ENCODE data around the gene TMTC3. TPM values are rescaled to one million over a fixed set of nuclear protein-coding genes. Genes with fewer than 3 reads are reported as not detected.
"Not testable (repeated sequence)": the region's sequence is repeated elsewhere in the genome, so short reads cannot be mapped to it uniquely, and the experiment has no call there.

TMTC3 gene
- total RNA-seq, 1 donor: 71.7 TPM

GRCh38 chr12:88122666-88123065 is 19.4 kb upstream of the TMTC3 start:
- DNase-seq (ENCODE audit: low read depth): no peak
- no peak overlapping the region for H3K4me3 ChIP-seq (ENCODE audit: low read depth, low read length)
- TF ChIP-seq CTCF (IDR thresholded peaks at IDR 0.05; ENCODE audit: insufficient read depth, low read depth, low read length): no peak

DNA sequence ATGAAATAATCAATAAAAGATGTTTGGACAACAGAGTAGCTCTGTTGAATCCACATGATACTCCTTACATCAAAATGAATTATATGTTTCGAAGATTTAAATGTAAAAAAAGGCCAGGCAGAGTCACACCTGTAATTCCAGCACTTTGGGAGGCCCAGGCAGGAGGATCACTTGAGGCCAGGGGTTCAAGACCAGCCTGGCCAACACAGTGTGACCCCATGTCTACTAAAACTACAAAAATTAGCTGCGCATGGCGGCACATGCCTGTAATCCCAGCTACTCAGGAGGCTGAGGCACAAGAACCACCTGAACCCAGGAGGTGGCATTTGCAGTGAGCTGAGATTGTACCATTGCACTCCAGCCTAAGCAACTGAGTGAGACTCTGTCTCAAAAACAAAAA is 15.0 kb upstream of the TMTC3 start:
- no peak for TF ChIP-seq CTCF (IDR thresholded peaks at IDR 0.05; ENCODE audit: insufficient read depth, low read depth, low read length)
- no peak for DNase-seq (ENCODE audit: low read depth)
- H3K4me3 ChIP-seq (ENCODE audit: low read depth, low read length): no peak overlapping the region

DNA sequence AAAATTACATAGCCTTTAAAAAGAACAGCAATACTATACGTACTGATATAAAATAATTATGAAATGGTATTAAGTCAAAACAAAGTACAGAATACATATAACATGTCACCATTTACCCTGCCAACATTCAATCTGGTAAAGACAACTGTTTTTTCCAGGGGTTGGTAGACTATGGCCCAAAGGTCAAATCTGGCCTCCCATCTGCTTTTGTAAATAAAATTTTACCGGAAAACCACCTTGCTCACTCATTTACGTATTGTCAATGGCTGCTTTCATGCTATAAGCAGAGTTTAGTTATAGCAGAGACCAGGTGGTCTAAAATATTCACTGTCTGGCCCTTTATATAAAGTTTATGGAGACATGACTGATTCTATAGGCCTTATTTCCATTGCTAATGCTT is 14.3 kb upstream of the TMTC3 start:
- H3K4me3 ChIP-seq (ENCODE audit: low read depth, low read length): no peak overlapping the region
- no peak for DNase-seq (ENCODE audit: low read depth)
- no peak for TF ChIP-seq CTCF (IDR thresholded peaks at IDR 0.05; ENCODE audit: insufficient read depth, low read depth, low read length)

- no peak for TF ChIP-seq CTCF (IDR thresholded peaks at IDR 0.05; ENCODE audit: insufficient read depth, low read depth, low read length)
- DNase-seq (ENCODE audit: low read depth): peak; percentile 11
- no peak overlapping the region for H3K4me3 ChIP-seq (ENCODE audit: low read depth, low read length)
These were observed 9.7 kb upstream of the TMTC3 start for GRCh38 chr12:88132392-88132791.

DNA sequence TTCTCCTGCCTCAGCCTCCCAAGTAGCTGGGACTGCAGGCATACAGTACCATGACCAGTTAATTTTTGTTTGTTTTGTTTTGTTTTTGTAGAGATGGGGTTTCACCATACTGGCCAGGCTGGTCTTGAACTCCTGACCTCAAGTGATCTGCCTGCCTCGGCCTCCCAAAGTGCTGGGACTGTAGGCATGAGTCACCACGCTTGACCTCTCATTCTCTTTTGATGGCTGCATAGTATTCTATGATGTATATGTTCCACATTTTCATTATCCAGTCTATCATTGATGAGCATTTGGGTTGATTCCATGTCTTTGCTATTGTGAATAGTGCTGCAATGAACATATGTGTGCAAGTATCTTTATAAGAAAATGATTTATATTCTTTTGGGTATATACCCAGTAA is 8.9 kb upstream of the TMTC3 start:
- not testable (repeated sequence) for DNase-seq (ENCODE audit: low read depth); H3K4me3 ChIP-seq (ENCODE audit: low read depth, low read length)

DNA sequence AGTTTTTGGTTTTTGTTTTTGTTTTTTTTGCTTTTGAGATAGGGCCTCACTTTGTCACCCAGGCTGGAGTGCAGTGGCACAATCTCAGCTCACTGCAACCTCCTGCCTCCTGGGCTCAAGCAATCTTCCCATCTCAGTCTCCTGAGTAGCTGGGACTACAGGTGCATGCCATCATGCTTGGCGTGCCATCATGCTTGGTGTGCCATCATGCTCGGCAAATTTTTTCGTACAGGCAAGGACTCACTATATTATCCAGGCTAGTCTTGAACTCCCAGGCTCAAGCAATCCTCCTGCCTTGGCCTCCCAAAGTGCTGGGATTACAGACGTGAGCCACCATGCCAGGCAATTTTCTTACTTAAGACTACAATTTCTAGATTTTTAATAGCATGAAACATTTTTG is 2.4 kb upstream of the TMTC3 start:
- not testable (repeated sequence) for H3K4me3 ChIP-seq (ENCODE audit: low read depth, low read length); DNase-seq (ENCODE audit: low read depth)

GRCh38 chr12:88141425-88141773 is 708 bp upstream of the TMTC3 start:
- H3K4me3 ChIP-seq (ENCODE audit: low read depth, low read length): peak overlapping the region; percentile 91
- DNase-seq (ENCODE audit: low read depth): no peak
- no peak for TF ChIP-seq CTCF (IDR thresholded peaks at IDR 0.05; ENCODE audit: insufficient read depth, low read depth, low read length)

- no peak for TF ChIP-seq CTCF (IDR thresholded peaks at IDR 0.05; ENCODE audit: insufficient read depth, low read depth, low read length)
- DNase-seq (ENCODE audit: low read depth): no peak
- H3K4me3 ChIP-seq (ENCODE audit: low read depth, low read length): peak overlapping the region; percentile 91
These were observed 494 bp downstream of the TMTC3 start for GRCh38 chr12:88142610-88142991.

Data from fibroblast of villous mesenchyme (primary cell).